Umbilical cord (tissue), 2 donors: ENCODE measurements around the gene TMEM245. TPM values are rescaled to one million over a fixed set of nuclear protein-coding genes. Genes with fewer than 3 reads are reported as not detected.
"Not testable (repeated sequence)": the region's sequence is repeated elsewhere in the genome, so short reads cannot be mapped to it uniquely, and the experiment has no call there.

Experiments used
- DNase-seq: peaks from one replicate; pipeline ENCODE4 v3.0.0-alpha.2; 2015; ENCODE audit warnings: low spot score
- total RNA-seq: library from RNA; depleted of rRNA; stranded (reverse); fragments of >200 nt; gene quantifications from one replicate; pipeline ENCODE4 v1.2.3, GENCODE V29; 2014; ENCODE audit warnings: low replicate concordance; ENCODE audit not compliant: insufficient read depth

TMEM245 gene
- total RNA-seq, 1 donor from 2014 or later: 75.4 TPM

DNA sequence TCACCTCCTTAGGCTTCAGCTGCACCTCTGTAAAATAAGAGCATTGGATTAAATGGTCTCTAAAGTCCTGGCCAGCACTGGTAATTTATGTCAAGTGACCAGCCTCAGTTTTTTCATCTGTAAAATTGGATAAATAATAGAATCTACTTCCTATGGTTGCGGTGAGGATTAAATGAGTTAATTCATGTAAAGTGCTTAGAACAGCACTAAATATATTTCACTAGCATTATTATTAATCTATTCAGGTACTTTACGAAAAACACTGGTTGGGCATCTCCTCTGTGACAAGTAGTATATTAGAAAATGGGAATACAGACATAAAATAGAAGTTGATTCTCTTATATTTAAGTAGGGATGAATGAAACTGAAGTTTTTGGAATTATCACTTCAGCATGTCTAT lies 13.8 kb upstream of the TMEM245 start:
- no peak for DNase-seq

DNA sequence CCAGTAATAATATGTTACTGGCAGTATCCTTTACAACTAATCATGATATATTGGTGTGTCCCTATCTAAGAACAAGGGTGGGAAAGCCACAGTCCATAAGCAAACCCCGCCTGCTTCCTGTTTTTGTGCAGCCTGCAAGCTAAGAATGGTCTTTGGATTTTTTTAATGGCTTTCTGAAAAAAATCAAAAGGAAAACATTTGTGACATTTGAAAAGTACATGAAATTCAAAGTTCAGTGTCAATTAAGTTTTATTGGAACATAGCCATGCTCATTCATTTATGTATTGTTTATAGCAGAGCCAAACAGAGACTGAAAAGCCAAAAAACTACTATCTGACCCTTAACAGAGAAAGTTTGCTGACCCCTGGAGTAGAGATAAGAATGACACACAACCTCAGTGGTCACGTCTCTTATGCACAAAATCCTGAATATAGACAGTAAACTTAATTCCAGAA lies 12.8 kb upstream of the TMEM245 start:
- no peak for DNase-seq

DNA sequence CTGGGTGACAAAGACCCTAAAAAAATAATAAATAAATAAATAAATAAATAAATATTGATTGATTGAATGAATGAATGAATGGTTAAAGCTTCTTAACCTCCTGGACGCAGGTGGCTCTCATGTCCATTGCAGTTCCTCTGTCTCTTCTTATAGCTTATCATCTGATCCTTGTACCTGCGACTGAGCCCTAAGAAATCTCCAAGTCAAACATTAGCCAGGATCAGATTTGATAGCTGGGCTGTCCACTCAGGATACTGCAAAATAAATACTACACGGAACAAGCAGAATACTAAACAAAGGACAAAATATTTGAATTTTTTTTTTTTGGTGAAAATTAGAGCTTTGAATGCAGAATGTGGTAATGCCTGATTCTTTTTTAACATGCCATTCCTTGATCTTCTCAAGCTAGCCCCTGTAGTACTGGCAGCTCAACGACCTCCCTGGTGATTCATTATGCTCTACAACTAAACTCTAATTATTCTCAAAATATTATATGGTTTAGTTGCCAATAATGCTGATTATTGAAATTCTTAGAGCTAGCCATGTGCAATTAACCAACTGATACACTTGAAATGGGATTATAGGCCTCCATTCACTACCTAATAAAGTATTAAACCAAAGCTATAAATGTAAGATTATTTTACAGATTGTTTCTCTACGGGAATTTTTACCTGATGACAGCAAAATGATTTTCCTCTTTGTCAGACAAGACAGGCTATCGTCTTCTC lies 9.9 kb upstream of the TMEM245 start:
- DNase-seq: no peak

DNA sequence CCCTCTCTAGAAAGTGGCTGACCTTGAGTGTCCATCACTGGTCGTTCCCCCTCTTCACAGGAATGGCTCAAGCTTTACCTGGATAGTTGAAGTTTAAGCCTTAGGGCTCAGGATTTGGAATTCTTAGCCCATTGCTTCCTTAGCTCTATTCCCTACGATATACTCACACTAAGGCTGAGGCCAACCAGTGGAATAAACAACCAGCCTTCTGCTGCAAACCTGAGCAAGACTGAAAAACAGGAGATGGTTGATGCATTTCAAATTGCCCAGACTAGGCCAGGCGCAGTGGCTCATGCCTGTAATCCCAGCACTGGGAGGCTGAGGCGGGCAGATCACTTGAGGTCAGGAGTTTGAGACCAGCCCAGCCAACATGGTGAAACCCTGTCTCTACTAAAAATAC lies 6.9 kb upstream of the TMEM245 start:
- DNase-seq: not testable (repeated sequence)

- no peak for DNase-seq
Observed at GRCh38 chr9:109124121-109124520, 4.4 kb upstream of the TMEM245 start.

DNA sequence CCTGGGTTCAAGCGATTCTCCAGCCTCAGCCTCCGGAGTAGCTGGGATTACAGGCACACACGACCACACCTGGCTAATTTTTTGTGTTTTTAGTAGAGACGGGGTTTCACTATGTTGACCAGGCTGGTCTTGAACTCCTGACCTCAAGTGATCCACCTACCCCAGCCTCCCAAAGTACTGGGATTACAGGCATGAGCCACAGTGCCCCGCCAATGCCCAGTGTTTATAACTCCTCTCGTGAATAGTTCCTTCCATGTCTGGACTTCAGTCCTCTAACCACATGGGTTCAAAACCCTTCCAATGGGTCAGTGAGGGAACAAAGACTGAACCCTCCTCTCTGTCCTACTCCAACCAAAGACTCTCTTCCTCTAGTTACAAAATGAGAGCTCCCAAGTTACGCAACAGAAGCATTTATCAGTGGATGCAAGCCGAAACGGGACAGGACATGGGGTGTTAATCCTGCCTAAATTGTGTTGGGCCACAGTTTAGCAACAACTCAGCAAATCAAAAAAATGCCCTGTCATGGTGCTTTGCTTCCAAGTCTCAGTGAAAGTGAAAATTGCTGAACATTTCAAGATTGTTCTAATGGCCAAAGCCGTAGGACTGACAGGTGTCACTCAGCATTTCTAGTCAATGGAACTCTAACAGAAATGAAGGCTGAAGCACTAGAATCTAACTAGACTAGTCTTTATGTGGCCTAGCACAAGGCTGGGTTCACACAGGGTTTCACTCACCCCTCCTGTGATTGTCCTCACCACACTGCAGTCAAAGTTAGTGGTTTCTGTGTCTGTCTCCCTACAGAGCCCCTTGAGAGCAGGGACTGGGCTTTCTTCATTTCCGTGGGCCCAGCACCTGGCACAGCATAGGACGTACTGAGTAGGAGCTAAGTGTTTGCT lies 3.2 kb upstream of the TMEM245 start:
- no peak for DNase-seq

GRCh38 chr9:109121232-109121796 lies 1.6 kb upstream of the TMEM245 start:
- no peak for DNase-seq

DNA sequence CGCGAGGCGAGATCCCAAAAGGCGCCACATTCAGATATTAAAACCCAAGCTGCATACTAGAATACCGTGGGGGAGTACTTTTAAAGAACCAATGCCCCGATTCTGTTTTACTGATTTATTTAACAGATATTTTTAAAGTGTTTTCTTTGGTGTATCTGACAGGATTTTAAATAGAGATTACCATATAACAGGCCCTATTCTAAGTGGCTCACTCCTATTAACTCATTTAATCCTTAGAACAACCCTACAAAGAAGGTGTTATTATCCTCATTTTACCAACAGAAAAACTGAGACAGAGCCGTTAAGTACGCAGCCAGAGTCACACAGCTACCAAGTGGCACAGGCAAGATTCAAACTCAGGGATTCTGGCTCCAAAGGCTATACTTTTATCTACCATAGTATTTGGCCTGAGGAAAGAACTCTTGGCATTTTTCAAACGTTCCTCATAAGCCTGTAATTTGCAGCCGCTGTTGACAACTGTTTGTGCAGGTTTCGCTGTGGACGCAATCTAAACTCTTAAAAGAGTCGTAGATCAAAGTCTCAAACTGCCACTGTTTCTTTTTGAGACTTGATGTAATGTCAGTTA lies 550 bp upstream of the TMEM245 start:
- DNase-seq: no peak

DNA sequence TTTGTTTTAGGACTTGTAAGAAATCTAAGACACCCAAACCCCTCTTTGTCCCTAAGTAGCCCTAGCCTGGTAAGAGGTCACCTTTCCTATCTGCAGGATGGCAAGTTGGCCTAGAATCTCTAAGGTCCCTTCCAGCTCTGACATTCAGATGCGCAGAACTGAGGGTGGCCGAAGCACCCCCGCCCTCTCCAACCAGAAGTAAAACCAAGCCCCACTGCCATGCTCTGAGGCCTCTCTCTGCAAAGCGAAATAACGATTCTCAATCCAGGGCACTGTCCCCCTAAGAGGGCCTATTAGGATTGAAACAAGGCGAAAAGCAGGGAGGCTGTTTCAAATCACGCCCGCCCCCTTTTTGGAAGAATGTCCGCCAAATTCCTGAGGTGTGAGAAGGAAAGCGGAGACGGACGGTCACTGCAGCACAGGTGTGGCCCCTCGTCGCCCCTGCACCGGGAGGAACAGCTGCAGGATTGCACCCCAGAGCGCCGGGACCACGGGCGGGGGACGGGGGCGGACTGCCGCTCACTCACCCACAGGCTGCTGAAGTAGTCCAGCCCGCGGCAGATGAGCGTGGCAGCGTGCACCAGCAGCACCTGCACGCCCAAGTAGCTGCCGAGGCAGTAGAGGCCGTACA lies 824 bp downstream of the TMEM245 start:
- peak; percentile 35 for DNase-seq

- DNase-seq: peak; percentile 90
Observed at GRCh38 chr9:109117856-109118807, 1.6 kb downstream of the TMEM245 start.

DNA sequence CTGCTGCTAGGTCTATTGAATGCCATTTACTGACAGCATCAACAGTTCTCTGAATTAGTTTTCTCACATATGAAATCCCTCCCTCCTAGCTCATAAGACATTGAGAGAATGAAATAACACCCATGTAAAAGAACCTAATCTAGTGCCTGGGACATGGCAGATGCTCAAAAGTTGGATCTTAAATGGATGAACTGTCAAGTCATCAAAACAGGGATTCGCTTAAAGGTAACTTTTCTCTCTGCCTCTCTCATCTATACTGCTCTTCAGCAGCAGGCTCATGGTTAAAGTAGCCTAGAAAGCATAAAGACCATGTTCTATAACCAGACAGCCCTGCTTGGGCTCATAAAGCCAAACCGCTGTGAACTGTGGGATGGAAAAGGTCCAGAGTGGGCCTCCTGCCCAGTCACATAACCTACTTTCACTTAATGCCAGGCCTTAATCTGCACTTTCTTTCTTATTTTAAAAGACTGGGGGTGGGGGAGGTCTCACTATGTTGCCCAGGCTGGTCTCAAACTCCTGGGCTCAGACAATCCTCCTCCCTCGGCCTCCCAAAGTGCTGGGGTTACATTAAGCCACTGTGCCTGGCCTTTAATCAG lies 3.7 kb downstream of the TMEM245 start:
- DNase-seq: peak; percentile 76

- DNase-seq: no peak
Observed at GRCh38 chr9:109114670-109115069, 5.1 kb downstream of the TMEM245 start.

DNA sequence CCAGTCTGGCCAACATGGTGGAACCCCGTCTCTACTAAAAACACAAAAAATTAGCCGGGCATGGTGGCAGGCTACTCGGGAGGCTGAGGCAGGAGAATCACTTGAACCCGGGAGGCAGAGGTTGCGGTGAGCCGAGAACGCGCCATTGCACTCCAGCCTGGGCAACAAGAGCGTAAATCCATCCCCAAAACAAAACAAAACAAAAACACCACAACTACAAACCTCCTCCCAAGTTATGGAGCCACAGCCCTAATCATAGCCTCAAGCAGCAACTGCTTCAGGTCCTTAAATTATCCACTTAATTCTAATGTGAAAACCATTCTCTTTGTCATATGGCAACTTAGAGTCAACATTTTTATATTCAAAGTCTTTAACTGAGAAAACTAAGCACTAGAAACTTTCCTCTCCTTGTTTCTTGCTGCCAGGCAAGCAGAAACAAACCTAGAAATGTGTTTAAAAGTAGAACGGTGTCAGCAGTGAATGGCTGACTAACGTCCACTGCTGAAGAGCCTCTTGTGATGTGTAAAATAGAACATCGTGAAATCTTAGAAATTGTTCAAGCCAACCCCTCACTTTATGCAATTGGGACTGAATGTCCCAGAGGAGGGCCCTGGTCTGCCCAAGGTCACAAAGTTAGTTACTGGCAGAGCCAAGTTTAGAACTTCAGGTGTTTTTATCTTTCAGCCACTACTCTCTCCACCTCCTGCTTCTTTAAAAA lies 5.7 kb downstream of the TMEM245 start:
- no peak for DNase-seq

- no peak for DNase-seq
Observed at GRCh38 chr9:109113254-109113653, 6.5 kb downstream of the TMEM245 start.

DNA sequence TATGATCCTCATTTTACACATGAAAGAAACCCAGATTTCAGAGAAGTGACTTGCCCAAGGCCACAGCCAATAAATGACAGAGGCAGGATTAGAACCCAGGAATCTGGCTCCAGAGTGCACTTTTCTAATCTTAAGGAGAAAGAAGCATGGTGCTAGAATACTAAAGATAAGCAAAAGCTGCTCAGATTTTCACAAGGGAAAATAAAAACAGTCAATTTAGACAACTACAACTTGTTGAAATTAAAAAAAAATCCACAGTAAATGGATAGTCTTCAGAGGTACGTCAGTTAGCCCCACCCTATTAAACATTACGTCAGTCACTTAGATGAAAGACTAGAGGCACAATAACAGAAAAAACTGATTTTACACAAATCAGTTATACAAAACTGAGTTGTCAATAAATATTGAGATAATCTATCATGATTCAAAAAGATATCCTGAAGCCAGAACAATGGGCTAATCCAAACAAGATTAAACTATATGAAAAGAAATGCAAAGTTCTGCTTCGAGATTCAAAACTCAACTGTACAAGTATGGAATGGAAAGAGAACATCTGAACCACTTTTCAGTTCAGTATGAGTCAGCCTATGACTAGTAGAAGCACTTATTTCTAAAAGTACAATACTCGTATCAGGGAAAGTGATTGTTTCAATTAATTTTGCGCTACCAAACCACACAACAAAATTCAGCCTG lies 9.3 kb downstream of the TMEM245 start:
- peak; percentile 52 for DNase-seq

- DNase-seq: no peak
Observed at GRCh38 chr9:109109967-109110328, 9.8 kb downstream of the TMEM245 start.

GRCh38 chr9:109108318-109108717 lies 11.4 kb downstream of the TMEM245 start:
- DNase-seq: no peak

GRCh38 chr9:109107402-109108240 lies 12.1 kb downstream of the TMEM245 start:
- DNase-seq: peak; percentile 59
